H1 (cell line): ENCODE results near the gene UROC1. TPM values are rescaled to one million over a fixed set of nuclear protein-coding genes. Genes with fewer than 3 reads are reported as not detected.

Source experiments
- CTCF ChIA-PET: fragments of 300-600 bp; sonication (Branson Sonifier 250); formaldehyde crosslinking; loops from one replicate; lab custom pipeline; 2021; ENCODE audit not compliant: partially characterized antibody; lab: Charles Lee
- POLR2A ChIA-PET: fragments of 300-600 bp; sonication (Branson Sonifier 250); formaldehyde crosslinking; loops from one replicate; lab custom pipeline; 2021; ENCODE audit warnings: inconsistent platforms; ENCODE audit not compliant: partially characterized antibody; lab: Charles Lee
- DNase-seq, 2 experiments: peaks; one replicate each; pipeline versions ENCODE4 v3.0.0 to v3.0.0-alpha.2; 2010 to 2022; ENCODE audit warnings: low spot score in 2 of 2, low read depth in 1 of 2, mixed read lengths in 1 of 2
- FAIRE-seq: peaks from 2 replicates; lab custom pipeline; 2011; peaks lifted over from hg19 to GRCh38; lab: Jason Lieb, UNC
- H2AFZ ChIP-seq: 2 replicates; pipeline ENCODE4 v1.8.1; 2012; ENCODE audit warnings: low read length, inconsistent platforms
- H2AK5ac ChIP-seq: 2 replicates; pipeline ENCODE4 v1.6.1; 2013; ENCODE audit warnings: low read depth, low read length
- H2BK120ac ChIP-seq: replicated peaks from 2 replicates; pipeline ENCODE3; 2013; ENCODE audit warnings: low read depth, low read length, inconsistent platforms
- H2BK12ac ChIP-seq: 2 replicates; pipeline ENCODE4 v1.6.1; 2013; ENCODE audit warnings: low read depth, low read length
- H2BK15ac ChIP-seq: 2 replicates; pipeline ENCODE4 v1.6.1; 2013; ENCODE audit warnings: low read length
- H2BK20ac ChIP-seq: 2 replicates; pipeline ENCODE4 v1.6.1; 2013; ENCODE audit warnings: low read length
- H2BK5ac ChIP-seq: 2 replicates; pipeline ENCODE4 v1.6.1; 2013; ENCODE audit warnings: low read depth, low read length
- H3K14ac ChIP-seq: 2 replicates; pipeline ENCODE4 v1.6.1; 2013; ENCODE audit warnings: inconsistent platforms; ENCODE audit not compliant: insufficient read length
- H3K18ac ChIP-seq: 2 replicates; pipeline ENCODE4 v1.6.1; 2013; ENCODE audit warnings: low read length; ENCODE audit errors: extremely low read depth
- H3K23ac ChIP-seq: 2 replicates; pipeline ENCODE4 v1.6.1; 2013; ENCODE audit warnings: inconsistent platforms; ENCODE audit not compliant: insufficient read length
- H3K23me2 ChIP-seq: 2 replicates; pipeline ENCODE4 v1.6.1; 2013; ENCODE audit warnings: low read depth, low read length
- H3K27ac ChIP-seq: 2 replicates; pipeline ENCODE4 v1.6.1; 2011; ENCODE audit warnings: low read depth, low read length, inconsistent platforms
- H3K27me3 ChIP-seq, 4 experiments: replicated peaks in 1 of 4; 1 replicate in 1 of 4; 2 replicates in 3 of 4; pipeline versions ENCODE4 v1.6.1 to v1.8.1; 2011 to 2013; ENCODE audit warnings: low read length in 3 of 4, mild to moderate bottlenecking in 3 of 4, inconsistent platforms in 2 of 4, mixed read lengths in 2 of 4, moderate library complexity in 1 of 4; ENCODE audit not compliant: control insufficient read depth in 3 of 4, insufficient read depth in 3 of 4; ENCODE audit errors: extremely low read depth in 1 of 4
- H3K36me3 ChIP-seq, 4 experiments: 2 replicates each; pipeline versions ENCODE4 v1.6.1 to v1.8.1; 2011 to 2013; ENCODE audit warnings: mild to moderate bottlenecking in 4 of 4, low read length in 3 of 4, moderate library complexity in 2 of 4, control low read depth in 1 of 4, inconsistent platforms in 1 of 4; ENCODE audit not compliant: insufficient read depth in 4 of 4, control insufficient read depth in 2 of 4
- H3K4ac ChIP-seq: replicated peaks from 2 replicates; pipeline ENCODE3; 2013; ENCODE audit warnings: low read length, low read depth, mixed read lengths, inconsistent platforms; ENCODE audit not compliant: insufficient read length
- H3K4me1 ChIP-seq, 4 experiments: replicated peaks in 1 of 4; 1 replicate in 1 of 4; 2 replicates in 3 of 4; pipeline versions ENCODE4 v1.6.1 to v1.8.1; 2011 to 2013; ENCODE audit warnings: low read length in 3 of 4, inconsistent platforms in 2 of 4, mixed read lengths in 1 of 4; ENCODE audit not compliant: insufficient read depth in 4 of 4, control insufficient read depth in 3 of 4
- H3K4me2 ChIP-seq, 2 experiments: 2 replicates each; pipeline versions ENCODE4 v1.6.1 to v1.8.1; 2011 to 2013; ENCODE audit warnings: low read depth in 2 of 2, low read length in 2 of 2, control low read depth in 1 of 2, inconsistent platforms in 1 of 2, mild to moderate bottlenecking in 1 of 2; ENCODE audit not compliant: insufficient read depth in 1 of 2
- H3K4me3 ChIP-seq, 4 experiments: fragments of 200-600, 300-600 bp in 1 of 4; sonication (generic), shearing (Covaris generic), sonication (Bioruptor Twin) in 1 of 4; 2 replicates each; pipeline versions ENCODE4 v1.5.1 to v1.8.1; 2011 to 2016; ENCODE audit warnings: low read length in 4 of 4, low read depth in 3 of 4, control low read depth in 2 of 4, inconsistent platforms in 2 of 4, mild to moderate bottlenecking in 2 of 4, mixed read lengths in 1 of 4, moderate library complexity in 1 of 4; ENCODE audit not compliant: insufficient read depth in 2 of 4; ENCODE audit errors: extremely low read depth in 1 of 4
- H3K56ac ChIP-seq: replicated peaks from 2 replicates; pipeline ENCODE3; 2013; ENCODE audit warnings: low read depth, mild to moderate bottlenecking, mixed read lengths, low read length, inconsistent platforms; ENCODE audit not compliant: insufficient read length
- H3K79me1 ChIP-seq: 2 replicates; pipeline ENCODE4 v1.6.1; 2013; ENCODE audit warnings: low read depth, low read length, control low read depth
- H3K79me2 ChIP-seq, 2 experiments: 2 replicates each; pipeline versions ENCODE4 v1.6.1 to v1.8.1; 2012 to 2013; ENCODE audit warnings: low read length in 2 of 2, mild to moderate bottlenecking in 2 of 2, inconsistent platforms in 1 of 2; ENCODE audit not compliant: insufficient read depth in 2 of 2, control insufficient read depth in 1 of 2
- H3K9ac ChIP-seq, 4 experiments: replicated peaks in 1 of 4; 1 replicate in 1 of 4; 2 replicates in 3 of 4; pipeline versions ENCODE4 v1.6.1 to v1.8.1; 2011 to 2013; ENCODE audit warnings: low read depth in 3 of 4, low read length in 3 of 4, control low read depth in 2 of 4, mild to moderate bottlenecking in 2 of 4, moderate library complexity in 2 of 4, inconsistent platforms in 1 of 4; ENCODE audit errors: extremely low read depth in 1 of 4
- H3K9me3 ChIP-seq, 2 experiments: 2 replicates each; pipeline versions ENCODE4 v1.6.1 to v1.8.1; 2012 to 2013; ENCODE audit warnings: mild to moderate bottlenecking in 2 of 2, moderate library complexity in 2 of 2, control low read depth in 1 of 2, inconsistent platforms in 1 of 2, low read depth in 1 of 2, low read length in 1 of 2, mixed read lengths in 1 of 2; ENCODE audit not compliant: insufficient read depth in 2 of 2
- H4K20me1 ChIP-seq, 2 experiments: replicated peaks in 1 of 2; 2 replicates each; pipeline versions ENCODE3 to v1.8.1; 2011 to 2013; ENCODE audit warnings: inconsistent platforms in 2 of 2, low read length in 2 of 2, mild to moderate bottlenecking in 1 of 2; ENCODE audit not compliant: insufficient read depth in 2 of 2, control insufficient read depth in 1 of 2
- H4K5ac ChIP-seq: 2 replicates; pipeline ENCODE4 v1.6.1; 2013; ENCODE audit warnings: low read length, low read depth, mixed read lengths, inconsistent platforms; ENCODE audit not compliant: insufficient read length
- H4K8ac ChIP-seq: 2 replicates; pipeline ENCODE4 v1.8.0; 2013; ENCODE audit warnings: mild to moderate bottlenecking, moderate library complexity, low read length, inconsistent platforms; ENCODE audit not compliant: insufficient read depth; ENCODE audit errors: extremely low read depth
- H4K91ac ChIP-seq: replicated peaks from 2 replicates; pipeline ENCODE3; 2013; ENCODE audit warnings: low read length, mixed read lengths, inconsistent platforms; ENCODE audit not compliant: insufficient read length
- CBX5 ChIP-seq: fragments of 300-800, 300-1000 bp; sonication (generic); IDR thresholded peaks from 2 replicates; pipeline ENCODE4 v1.7.1; 2016; ENCODE audit warnings: antibody characterized with exemption, low read length, low read depth
- CTBP2 ChIP-seq: IDR thresholded peaks from 2 replicates; pipeline ENCODE4 v1.7.0; 2011; ENCODE audit warnings: borderline replicate concordance, mild to moderate bottlenecking, moderate library complexity, mixed read lengths, low read length; ENCODE audit not compliant: insufficient read depth, insufficient read length
- GTF2F1 ChIP-seq: IDR thresholded peaks from 2 replicates; pipeline ENCODE4 v1.6.1; 2012; ENCODE audit warnings: low read depth, low read length, improper control_type of control experiment, borderline replicate concordance
- JUND ChIP-seq: IDR thresholded peaks from 2 replicates; pipeline ENCODE4 v1.6.1; 2011; ENCODE audit warnings: mild to moderate bottlenecking, improper control_type of control experiment, low read length
- KDM1A ChIP-seq: fragments of 200-600, 300-600 bp; sonication (generic); IDR thresholded peaks from 2 replicates; pipeline ENCODE4 v1.7.1; 2016; ENCODE audit warnings: mild to moderate bottlenecking, low read length, borderline replicate concordance
- MAX ChIP-seq: IDR thresholded peaks from 2 replicates; pipeline ENCODE4 v1.6.1; 2012; ENCODE audit warnings: inconsistent platforms
- POLR2AphosphoS5 ChIP-seq: IDR thresholded peaks from 2 replicates; pipeline ENCODE4 v1.6.1; 2011; ENCODE audit warnings: low read depth, low read length
- SP2 ChIP-seq: IDR thresholded peaks from 2 replicates; pipeline ENCODE4 v1.6.1; 2012; ENCODE audit warnings: mild to moderate bottlenecking, low read length, inconsistent platforms
- TCF12 ChIP-seq: IDR thresholded peaks from 2 replicates; pipeline ENCODE4 v1.6.1; 2011; ENCODE audit warnings: low read depth, mild to moderate bottlenecking, low read length
- WGBS, 2 experiments: shearing (Covaris generic) in 1 of 2; methylation state at CpG; one replicate each; pipeline versions ENCODE4 v1.1.6 to v1.1.7; 2013 to 2015; ENCODE audit warnings: low lambda C conversion rate in 2 of 2, mixed read lengths in 2 of 2, inconsistent platforms in 1 of 2, low coverage in 1 of 2, missing lambda C conversion rate in 1 of 2; ENCODE audit not compliant: insufficient replicate concordance in 2 of 2, insufficient coverage in 1 of 2, insufficient read length in 1 of 2; ENCODE audit errors: extremely low coverage in 1 of 2, missing lambda C conversion rate in 1 of 2; 5-methylcytosine and 5-hydroxymethylcytosine counted together
- polyA plus RNA-seq, 7 experiments: library from polyadenylated mRNA; depleted of rRNA in 3 of 7; stranded (reverse) in 5 of 7; unstranded in 2 of 7; fragments of >200 nt in 5 of 7; fragments of 200-250 nt in 2 of 7; gene quantifications; 1 replicate in 5 of 7; 2 replicates in 1 of 7; 4 replicates in 1 of 7; pipeline versions ENCODE4 v1.2.1 to v1.2.3, GENCODE V29; 2011 to 2013; ENCODE audit warnings: missing spikeins in 2 of 7, mixed read lengths in 2 of 7
- total RNA-seq: library from RNA; stranded (reverse); fragmentation: NEBNext Ultra II Directional; extraction: Animal tissue kit (Norgen Biotek cat#: 25700); gene quantifications from 2 replicates; pipeline ENCODE4 v1.2.1, GENCODE V29; 2021

UROC1 gene
- total and polyA plus RNA-seq, 2 of the 8 experiments (the other 6 are each of a cell fraction or from before 2014, with no cell fraction given), result 0.03 TPM; not detected in 1

- CTCF ChIA-PET, result interaction anchor here (1.0 to 5.7 kb wide), 10 partner anchors 10 to 418 kb away, joined by 3 to 49 read pairs (median 5); no protein-coding TSS in a partner anchor
Observed at GRCh38 chr3:126488886-126489569, 28.5 kb downstream of the UROC1 start.

More at GRCh38 chr3:126488886-126489569, 28.5 kb downstream of the UROC1 start:
- no peak overlapping the region for H3K18ac ChIP-seq
- no peaks in the 10 kb centered on the region for H3K9me3 ChIP-seq
- no peak overlapping the region for H4K8ac ChIP-seq
- H3K79me2 ChIP-seq, result no peaks in the 10 kb centered on the region
- 96% methylated on average over 16 of the region's 16 CpGs; no CpG with 5 or more reads in 1 of the 2 experiments for WGBS, 2 experiments
- no peaks in the 10 kb centered on the region for H4K20me1 ChIP-seq
- no peaks in the 10 kb centered on the region for H3K79me1 ChIP-seq
- H4K91ac ChIP-seq, result no peak overlapping the region
- H3K4me3 ChIP-seq, result no peak overlapping the region
- H2BK5ac ChIP-seq, result no peak overlapping the region
- DNase-seq (no peak), FAIRE-seq (no peak)
- H2BK12ac ChIP-seq, result no peak overlapping the region
- H2BK15ac ChIP-seq, result no peak overlapping the region
- H3K4me2 ChIP-seq, result no peak overlapping the region
- H3K4me1 ChIP-seq, result peaks cover 0 to 22% (median 12%) of the 10 kb centered on the region in 4 experiments; a peak in 6 of 7 replicates
- H3K9ac ChIP-seq, result no peak overlapping the region
- H3K56ac ChIP-seq, result no peak overlapping the region
- H4K5ac ChIP-seq, result no peak overlapping the region
- H3K23me2 ChIP-seq, result 0 out of 2 replicates have a peak, but pooled peaks cover 1% of the 10 kb centered on the region
- POLR2A ChIA-PET, result no interaction called here
- H2BK20ac ChIP-seq, result no peak overlapping the region
- H2AK5ac ChIP-seq, result no peak overlapping the region
- no peak overlapping the region for H3K4ac ChIP-seq
- TF ChIP-seq KDM1A (no peak), SP2 (no peak), GTF2F1 (no peak), CBX5 (no peak), JUND (no peak), CTBP2 (no peak), MAX (no peak), TCF12 (no peak), POLR2AphosphoS5 (no peak)
- TF ChIP-seq, all 59 proteins: peak for 0
- no peak overlapping the region for H2AFZ ChIP-seq
- 0 out of 7 replicates have a peak, but pooled peaks cover 0 to 2% (median 0%) of the 10 kb centered on the region in 4 experiments for H3K27me3 ChIP-seq
- H3K14ac ChIP-seq, result no peak overlapping the region
- no peak overlapping the region for H3K27ac ChIP-seq
- H3K23ac ChIP-seq, result no peak overlapping the region
- H2BK120ac ChIP-seq, result no peak overlapping the region
- no peaks in the 10 kb centered on the region for H3K36me3 ChIP-seq
